Adrenal gland (tissue), 12 donors: ENCODE data around the gene PIGS. TPM values are rescaled to one million over a fixed set of nuclear protein-coding genes. Genes with fewer than 3 reads are reported as not detected.
"Not testable (repeated sequence)": the region's sequence is repeated elsewhere in the genome, so short reads cannot be mapped to it uniquely, and the experiment has no call there.

Source experiments
- DNase-seq, 7 donors: peaks; one replicate each; pipeline ENCODE4 v3.0.0-alpha.2; 2019 to 2020
- H3K27ac ChIP-seq, 5 donors: fragments of 200-600 bp; sonication (generic) in 4 of 5; 1 replicate in 3 of 5; 2 replicates in 2 of 5; pipeline versions ENCODE4 v1.5.1 to v1.8.0; 2016 to 2020; ENCODE audit warnings: mild to moderate bottlenecking in 1 of 5
- H3K27me3 ChIP-seq: fragments of 200-600 bp; 2 replicates; pipeline ENCODE4 v1.8.0; 2021
- H3K36me3 ChIP-seq, 2 donors: fragments of 200-600 bp; replicated peaks in 1 of 2; 1 replicate in 1 of 2; 2 replicates in 1 of 2; pipeline versions ENCODE4 v1.5.1 to v1.8.0; 2018 to 2022
- H3K4me1 ChIP-seq, 2 donors: fragments of 200-600 bp; replicated peaks in 1 of 2; 1 replicate in 1 of 2; 2 replicates in 1 of 2; pipeline versions ENCODE4 v1.5.1 to v1.8.0; 2018 to 2021
- H3K4me3 ChIP-seq, 4 donors: fragments of 200-600 bp; sonication (generic) in 3 of 4; one replicate each; pipeline ENCODE4 v1.5.1; 2016 to 2018
- H3K9me3 ChIP-seq, 3 donors: fragments of 200-600 bp; sonication (generic) in 1 of 3; replicated peaks in 1 of 3; 1 replicate in 2 of 3; 2 replicates in 1 of 3; pipeline versions ENCODE4 v1.5.1 to v1.8.0; 2016 to 2021
- POLR2A ChIP-seq, 2 donors: fragments of 450-650 bp; IDR thresholded peaks; one replicate each; pipeline ENCODE4 v1.6.1; 2017; ENCODE audit warnings: antibody characterized with exemption in 2 of 2, mild to moderate bottlenecking in 2 of 2, moderate library complexity in 1 of 2
- WGBS, 4 donors: extraction: QIAGEN DNeasy Blood & Tissue Kit in 2 of 4; methylation state at CpG; one replicate each; pipeline versions ENCODE4 v1.1.5 to v1.1.7; 2013 to 2017; 5-methylcytosine and 5-hydroxymethylcytosine counted together
- intact Hi-C, 2 donors: fragments of 100-400 bp; cut with DNase I; formaldehyde crosslinking; loops; one replicate each; pipeline versions ENCODE4 v1.14.1 to v1.15.0; 2022 to 2023
- polyA plus RNA-seq, 3 donors: library from polyadenylated mRNA; stranded (reverse); fragments of 200-250 nt in 2 of 3; fragments of 350-450 nt in 1 of 3; fragmentation: Illumina TruSeq in 1 of 3; extraction: RNeasy Lipid Tissue Mini Kit (QIAGEN cat#74804) in 1 of 3; gene quantifications; one replicate each; pipeline ENCODE4 v1.2.3, GENCODE V29; 2013 to 2014
- total RNA-seq, 9 donors: library from RNA; depleted of rRNA in 4 of 9; stranded (reverse); fragments of >200 nt in 4 of 9; fragments of 120-200 nt in 1 of 9; fragmentation: NEBNext Ultra II Directional in 1 of 9; extraction: Animal tissue kit (Norgen Biotek cat#: 25700) in 1 of 9; gene quantifications; one replicate each; pipeline versions ENCODE4 v1.1.0 to v1.2.4, GENCODE V29; 2013 to 2023
- TF ChIP-seq, protein P1 (sequence below), 6 experiments: fragments of 450-650 bp in 4 of 6; fragments of 200-600 bp in 2 of 6; sonication (generic) in 1 of 6; IDR thresholded peaks; 1 replicate in 5 of 6; 2 replicates in 1 of 6; pipeline versions ENCODE4 v1.5.1 to v1.8.0; 2016 to 2021; ENCODE audit warnings: antibody characterized with exemption in 6 of 6, mild to moderate bottlenecking in 2 of 6, moderate library complexity in 1 of 6
- donor health status: healthy with polysubstance abuse.
- donor health status: Bipolar disorder and iron deficiency.
- donor health status: DM: yes; HTN: yes; CAD: no.
- donor health status: DM: no; HTN: no; CAD: no.
- donor health status: DM: no; HTN: no; CAD: no.
- donor health status: DM: yes; HTN: yes; CAD: no.

The PIGS gene
- total and polyA plus RNA-seq, 12 donors, result 9.2 to 73.0 (median 55.6) TPM

DNA sequence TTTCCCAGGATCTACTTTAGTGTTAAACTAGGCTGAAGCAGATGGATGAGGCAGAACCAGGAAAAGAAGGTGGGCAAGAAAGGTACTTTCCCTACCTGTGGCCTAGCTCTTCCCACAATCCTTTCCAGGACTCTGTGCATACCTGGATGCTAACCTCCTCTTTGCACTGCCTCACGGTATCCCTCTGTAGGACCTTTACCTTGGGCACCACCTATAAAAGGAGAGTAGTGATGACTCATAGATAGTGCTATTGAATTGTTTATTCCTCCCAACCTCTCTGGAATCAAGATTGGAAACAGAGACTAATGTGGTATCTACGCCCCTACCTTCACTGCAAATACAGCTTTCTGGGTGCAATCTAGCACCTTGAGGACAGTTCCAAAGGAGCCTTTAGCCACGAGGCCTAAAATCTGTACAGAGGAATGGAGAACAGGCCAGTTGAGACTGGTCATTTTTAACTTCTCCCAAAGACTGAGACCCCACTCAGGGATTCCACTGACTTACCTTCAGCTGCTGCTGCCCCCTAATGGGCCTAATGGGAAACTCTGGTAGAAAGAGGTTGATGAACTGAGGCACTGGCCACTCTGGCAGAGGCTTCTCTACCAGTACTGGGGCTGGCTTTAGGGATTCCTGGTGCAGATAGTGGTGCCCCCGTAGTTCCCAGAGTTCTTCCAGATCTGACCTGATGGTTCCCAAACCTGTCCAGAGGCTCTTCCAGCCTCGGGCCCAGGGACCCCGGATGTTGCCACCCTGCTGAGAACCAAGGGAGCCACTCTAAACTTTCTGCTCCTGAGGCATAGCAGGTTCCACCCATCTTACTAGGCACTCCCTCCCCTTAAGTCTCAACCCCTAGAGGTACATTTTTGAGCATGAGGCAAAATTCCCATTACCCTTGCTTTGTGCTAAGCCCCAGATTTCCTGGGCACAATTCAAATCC lies 41.9 kb upstream of the PIGS start:
- Histone ChIP-seq H3K4me1 (no peaks in the 10 kb centered on the region), H3K9me3 (no peaks in the 10 kb centered on the region), H3K4me3 (no peak overlapping the region), H3K27ac (peak overlapping the region in 1 of 5 donors; percentile 14), H3K36me3 (peaks cover 0 to 48% of the 10 kb centered on the region in 2 donors), H3K27me3 (no peaks in the 10 kb centered on the region)
- WGBS, 4 donors, result 73 to 81% (median 77%) methylated on average over 6 of the region's 6 CpGs
- no peak for TF ChIP-seq POLR2A (IDR thresholded peaks at IDR 0.05)
- TF ChIP-seq, protein P1, sequence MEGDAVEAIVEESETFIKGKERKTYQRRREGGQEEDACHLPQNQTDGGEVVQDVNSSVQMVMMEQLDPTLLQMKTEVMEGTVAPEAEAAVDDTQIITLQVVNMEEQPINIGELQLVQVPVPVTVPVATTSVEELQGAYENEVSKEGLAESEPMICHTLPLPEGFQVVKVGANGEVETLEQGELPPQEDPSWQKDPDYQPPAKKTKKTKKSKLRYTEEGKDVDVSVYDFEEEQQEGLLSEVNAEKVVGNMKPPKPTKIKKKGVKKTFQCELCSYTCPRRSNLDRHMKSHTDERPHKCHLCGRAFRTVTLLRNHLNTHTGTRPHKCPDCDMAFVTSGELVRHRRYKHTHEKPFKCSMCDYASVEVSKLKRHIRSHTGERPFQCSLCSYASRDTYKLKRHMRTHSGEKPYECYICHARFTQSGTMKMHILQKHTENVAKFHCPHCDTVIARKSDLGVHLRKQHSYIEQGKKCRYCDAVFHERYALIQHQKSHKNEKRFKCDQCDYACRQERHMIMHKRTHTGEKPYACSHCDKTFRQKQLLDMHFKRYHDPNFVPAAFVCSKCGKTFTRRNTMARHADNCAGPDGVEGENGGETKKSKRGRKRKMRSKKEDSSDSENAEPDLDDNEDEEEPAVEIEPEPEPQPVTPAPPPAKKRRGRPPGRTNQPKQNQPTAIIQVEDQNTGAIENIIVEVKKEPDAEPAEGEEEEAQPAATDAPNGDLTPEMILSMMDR (IDR thresholded peaks at IDR 0.05), result peak; percentile 27 to 66 (median 56)
- intact Hi-C loops, result loop anchor here (5.0 to 10.0 kb wide), 2 partner anchors 66 to 118 kb away; no protein-coding TSS in a partner anchor
- peak in 6 of 7 donors; percentile 28 to 69 (median 40) for DNase-seq

DNA sequence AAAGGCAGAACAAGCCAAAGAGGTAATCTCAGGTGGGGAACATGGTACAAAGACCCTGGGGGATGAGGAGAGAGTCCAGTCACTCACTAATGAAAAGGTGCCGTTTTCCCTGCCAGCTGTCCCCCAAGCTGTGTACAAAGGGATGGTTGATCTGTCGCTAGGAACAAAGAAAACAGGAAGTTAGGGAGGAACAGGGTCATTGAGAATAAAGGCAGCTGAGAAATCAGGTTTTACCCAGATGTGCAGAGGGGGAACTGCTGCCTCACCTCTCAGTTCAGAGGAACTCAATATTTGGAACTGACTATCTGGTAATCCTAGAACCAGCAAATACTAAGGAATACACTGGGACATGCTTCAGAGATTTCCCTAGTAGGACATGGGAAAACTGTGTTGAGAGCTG lies 41.2 kb upstream of the PIGS start:
- WGBS, 4 donors, result 53 to 76% (median 67%) methylated on average over 2 of the region's 2 CpGs
- intact Hi-C loops, result loop anchor here (5.0 to 10.0 kb wide), 2 partner anchors 65 to 118 kb away; no protein-coding TSS in a partner anchor
- TF ChIP-seq, protein P1 (IDR thresholded peaks at IDR 0.05), result no peak
- TF ChIP-seq POLR2A (IDR thresholded peaks at IDR 0.05), result no peak
- H3K9me3 ChIP-seq, result no peaks in the 10 kb centered on the region
- no peak overlapping the region for H3K4me3 ChIP-seq
- H3K4me1 ChIP-seq, result no peaks in the 10 kb centered on the region
- no peak for DNase-seq
- no peaks in the 10 kb centered on the region for H3K27me3 ChIP-seq
- H3K27ac ChIP-seq, result no peak overlapping the region
- H3K36me3 ChIP-seq, result peaks cover 0 to 41% of the 10 kb centered on the region in 2 donors

DNA sequence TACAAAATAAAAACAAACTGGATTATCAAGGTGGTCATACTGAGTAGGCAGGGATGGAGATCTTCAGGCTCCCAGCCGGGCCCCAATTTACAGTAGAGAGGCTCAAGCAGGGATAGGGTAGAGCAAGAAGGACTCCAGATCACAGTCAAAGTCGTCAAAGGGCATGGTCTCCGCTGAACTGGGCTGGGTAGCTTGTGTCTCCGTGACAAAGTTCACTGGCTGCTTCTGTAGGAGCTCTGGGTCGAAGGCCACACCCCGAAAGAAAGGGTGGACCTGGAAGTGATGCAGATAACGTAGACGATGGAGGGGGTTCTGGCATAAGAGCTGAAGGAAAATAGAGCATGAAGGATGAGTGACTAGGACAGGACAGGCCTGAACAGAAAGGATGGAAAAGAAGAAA lies 39.1 kb upstream of the PIGS start:
- H3K27me3 ChIP-seq, result no peaks in the 10 kb centered on the region
- DNase-seq, result no peak
- no peak overlapping the region for H3K27ac ChIP-seq
- intact Hi-C loops, result loop anchor here (5.0 to 10.0 kb wide), 2 partner anchors 63 to 116 kb away; no protein-coding TSS in a partner anchor
- WGBS, 4 donors, result 88 to 93% (median 91%) methylated on average over 8 of the region's 8 CpGs
- no peak for TF ChIP-seq POLR2A (IDR thresholded peaks at IDR 0.05)
- TF ChIP-seq, protein P1 (IDR thresholded peaks at IDR 0.05), result no peak
- no peaks in the 10 kb centered on the region for H3K4me1 ChIP-seq
- no peaks in the 10 kb centered on the region for H3K9me3 ChIP-seq
- no peak overlapping the region for H3K4me3 ChIP-seq
- H3K36me3 ChIP-seq, result peaks cover 0 to 20% of the 10 kb centered on the region in 2 donors

DNA sequence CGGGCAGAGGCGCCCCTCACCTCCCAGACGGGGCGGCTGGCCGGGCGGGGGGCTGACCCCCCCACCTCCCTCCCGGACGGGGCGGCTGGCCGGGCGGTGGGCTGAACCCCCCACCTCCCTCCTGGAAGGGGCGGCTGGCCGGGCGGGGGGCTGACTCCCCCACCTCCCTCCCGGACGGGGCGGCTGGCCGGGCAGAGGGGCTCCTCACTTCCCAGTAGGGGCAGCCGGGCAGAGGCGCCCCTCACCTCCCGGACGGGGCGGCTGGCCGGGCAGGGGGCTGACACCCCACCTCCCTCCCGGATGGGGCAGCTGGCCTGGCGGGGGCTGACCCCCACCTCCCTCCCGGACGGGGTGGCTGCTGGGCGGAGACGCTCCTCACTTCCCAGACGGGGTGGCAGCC lies 32.7 kb upstream of the PIGS start:
- DNase-seq, H3K27me3 ChIP-seq, H3K36me3 ChIP-seq, intact Hi-C loops, H3K4me3 ChIP-seq, H3K4me1 ChIP-seq, H3K9me3 ChIP-seq, H3K27ac ChIP-seq: not testable (repeated sequence)
- WGBS, 4 donors, result 86 to 97% (median 92%) methylated on average over 9 to 24 of the region's 31 CpGs
